Activated T-helper 1 cell treated with Interleukin-2 at 50 U/mL for 16 hours (primary cell): ENCODE results near the gene IFNG.
A peak's percentile ranks its signal among the peaks of the same experiment; 100 is the strongest.

Experiments used
- DNase-seq: peaks from one replicate; pipeline ENCODE4 v3.0.0-alpha.2; 2020; ENCODE audit warnings: low read depth

Gene IFNG

GRCh38 chr12:68166317-68166831 is 6.8 kb upstream of the IFNG start:
- DNase-seq, result no peak

GRCh38 chr12:68163560-68164081 is 4.1 kb upstream of the IFNG start:
- no peak for DNase-seq

GRCh38 chr12:68162374-68162773 is 2.8 kb upstream of the IFNG start:
- no peak for DNase-seq

GRCh38 chr12:68158432-68158831 is 1.1 kb downstream of the IFNG start:
- no peak for DNase-seq

- DNase-seq, result no peak
Measured at GRCh38 chr12:68157380-68157779, 2.2 kb downstream of the IFNG start.

- DNase-seq, result no peak
Measured at GRCh38 chr12:68156636-68157035, 2.9 kb downstream of the IFNG start.

- no peak for DNase-seq
Measured at GRCh38 chr12:68154779-68155178, 4.8 kb downstream of the IFNG start.

GRCh38 chr12:68148261-68148951 is 11.1 kb downstream of the IFNG start:
- DNase-seq, result no peak

- DNase-seq, result no peak
Measured at GRCh38 chr12:68140556-68140955, 19.0 kb downstream of the IFNG start.

- no peak for DNase-seq
Measured at GRCh38 chr12:68139941-68140340, 19.6 kb downstream of the IFNG start.

GRCh38 chr12:68139001-68139400 is 20.5 kb downstream of the IFNG start:
- DNase-seq, result no peak

- no peak for DNase-seq
Measured at GRCh38 chr12:68138480-68138879, 21.1 kb downstream of the IFNG start.

GRCh38 chr12:68137335-68137830 is 22.2 kb downstream of the IFNG start:
- no peak for DNase-seq

GRCh38 chr12:68135520-68135919 is 24.0 kb downstream of the IFNG start:
- DNase-seq, result no peak

- DNase-seq, result no peak
Measured at GRCh38 chr12:68131867-68132414, 27.6 kb downstream of the IFNG start.

- DNase-seq, result no peak
Measured at GRCh38 chr12:68129979-68130378, 29.6 kb downstream of the IFNG start.

- DNase-seq, result no peak
Measured at GRCh38 chr12:68122236-68122920, 37.2 kb downstream of the IFNG start.

GRCh38 chr12:68121143-68121542 is 38.4 kb downstream of the IFNG start:
- no peak for DNase-seq

GRCh38 chr12:68119724-68120211 is 39.8 kb downstream of the IFNG start:
- DNase-seq, result peak; percentile 8

GRCh38 chr12:68119250-68119649 is 40.3 kb downstream of the IFNG start:
- DNase-seq, result no peak

- no peak for DNase-seq
Measured at GRCh38 chr12:68118096-68118755, 41.3 kb downstream of the IFNG start.

GRCh38 chr12:68117661-68118060 is 41.9 kb downstream of the IFNG start:
- DNase-seq, result no peak
